Neural progenitor cell (in vitro differentiated cells): ENCODE measurements around the gene MYOZ1.
"Not testable (repeated sequence)": the region's sequence is repeated elsewhere in the genome, so short reads cannot be mapped to it uniquely, and the experiment has no call there.

ENCODE experiments used
- EZH2 ChIP-seq: fragments of 200-600 bp; sonication (generic); IDR thresholded peaks from 2 replicates; pipeline ENCODE4 v1.6.1; 2017; ENCODE audit warnings: antibody characterized with exemption, mild to moderate bottlenecking, moderate library complexity
- EZH2phosphoT487 ChIP-seq: fragments of 200-600 bp; sonication (generic); IDR thresholded peaks from 2 replicates; pipeline ENCODE4 v1.6.1; 2017; ENCODE audit warnings: antibody characterized with exemption
- TF ChIP-seq, protein P1 (sequence below): fragments of 200-600 bp; sonication (generic); IDR thresholded peaks from 2 replicates; pipeline ENCODE4 v1.5.1; 2017; ENCODE audit warnings: antibody characterized with exemption, mild to moderate bottlenecking

DNA sequence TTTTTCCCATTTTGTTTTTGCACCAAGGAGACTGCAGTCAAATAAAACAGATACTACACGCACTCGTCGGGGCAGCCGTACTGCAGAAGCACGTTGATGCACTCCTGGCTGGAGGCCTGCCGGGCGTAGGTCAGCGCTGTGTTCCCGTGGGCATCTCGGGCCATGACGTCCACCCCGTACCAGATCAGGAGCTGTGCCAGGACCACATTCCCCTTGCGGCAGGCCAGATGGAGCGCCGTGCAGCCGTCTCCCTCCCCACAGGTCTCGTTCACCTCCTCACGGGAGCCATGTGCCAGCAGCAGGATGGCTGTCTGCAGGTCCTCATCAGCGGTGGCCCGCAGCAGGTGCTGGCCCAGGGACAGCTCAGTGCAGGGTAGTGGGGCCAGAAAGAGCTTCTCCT lies 33.3 kb upstream of the MYOZ1 start:
- TF ChIP-seq, protein P1, sequence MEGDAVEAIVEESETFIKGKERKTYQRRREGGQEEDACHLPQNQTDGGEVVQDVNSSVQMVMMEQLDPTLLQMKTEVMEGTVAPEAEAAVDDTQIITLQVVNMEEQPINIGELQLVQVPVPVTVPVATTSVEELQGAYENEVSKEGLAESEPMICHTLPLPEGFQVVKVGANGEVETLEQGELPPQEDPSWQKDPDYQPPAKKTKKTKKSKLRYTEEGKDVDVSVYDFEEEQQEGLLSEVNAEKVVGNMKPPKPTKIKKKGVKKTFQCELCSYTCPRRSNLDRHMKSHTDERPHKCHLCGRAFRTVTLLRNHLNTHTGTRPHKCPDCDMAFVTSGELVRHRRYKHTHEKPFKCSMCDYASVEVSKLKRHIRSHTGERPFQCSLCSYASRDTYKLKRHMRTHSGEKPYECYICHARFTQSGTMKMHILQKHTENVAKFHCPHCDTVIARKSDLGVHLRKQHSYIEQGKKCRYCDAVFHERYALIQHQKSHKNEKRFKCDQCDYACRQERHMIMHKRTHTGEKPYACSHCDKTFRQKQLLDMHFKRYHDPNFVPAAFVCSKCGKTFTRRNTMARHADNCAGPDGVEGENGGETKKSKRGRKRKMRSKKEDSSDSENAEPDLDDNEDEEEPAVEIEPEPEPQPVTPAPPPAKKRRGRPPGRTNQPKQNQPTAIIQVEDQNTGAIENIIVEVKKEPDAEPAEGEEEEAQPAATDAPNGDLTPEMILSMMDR: not testable (repeated sequence)
- not testable (repeated sequence) for TF ChIP-seq EZH2phosphoT487, EZH2
